Stimulated activated naive CD4-positive, alpha-beta T cell (primary cell): ENCODE results near the gene NSRP1.
A peak's percentile ranks its signal among the peaks of the same experiment; 100 is the strongest.
"Not testable (repeated sequence)": the region's sequence is repeated elsewhere in the genome, so short reads cannot be mapped to it uniquely, and the experiment has no call there.

ENCODE experiments used
- DNase-seq, 6 experiments: peaks; one replicate each; lab custom pipeline; 2025; lab: John Stamatoyannopoulos, UW

Gene NSRP1

GRCh38 chr17:30116661-30117551, at the start of gene NSRP1:
NSRP1 (plus strand) TSS chr17:30116816; CDS start chr17:30116844, 28 bp downstream.
- peak; percentile 78 to 90 (median 86) for DNase-seq

- DNase-seq: no peak
Observed at GRCh38 chr17:30068465-30068864, 48.2 kb upstream of the NSRP1 start.

- DNase-seq: no peak
Observed at GRCh38 chr17:30074254-30074653, 42.4 kb upstream of the NSRP1 start.

- no peak for DNase-seq
Observed at GRCh38 chr17:30074730-30075129, 41.9 kb upstream of the NSRP1 start.

- no peak for DNase-seq
Observed at GRCh38 chr17:30082773-30083172, 33.8 kb upstream of the NSRP1 start.

GRCh38 chr17:30084788-30085187, 31.8 kb upstream of the NSRP1 start:
- no peak for DNase-seq

- DNase-seq: no peak
Observed at GRCh38 chr17:30086896-30087295, 29.7 kb upstream of the NSRP1 start.

- DNase-seq: not testable (repeated sequence)
Observed at GRCh38 chr17:30087431-30087830, 29.2 kb upstream of the NSRP1 start.

GRCh38 chr17:30091121-30091670, 25.4 kb upstream of the NSRP1 start:
- no peak for DNase-seq

GRCh38 chr17:30091771-30092170, 24.8 kb upstream of the NSRP1 start:
- DNase-seq: no peak

- DNase-seq: no peak
Observed at GRCh38 chr17:30092886-30093285, 23.7 kb upstream of the NSRP1 start.

GRCh38 chr17:30093463-30094147, 23.0 kb upstream of the NSRP1 start:
- DNase-seq: peak in 4 of 6 experiments; percentile 3 to 63 (median 31)

- peak in 2 of 6 experiments; percentile 1 to 3 for DNase-seq
Observed at GRCh38 chr17:30095507-30096244, 20.9 kb upstream of the NSRP1 start.

GRCh38 chr17:30101686-30102390, 14.8 kb upstream of the NSRP1 start:
- no peak for DNase-seq

- no peak for DNase-seq
Observed at GRCh38 chr17:30103921-30104320, 12.7 kb upstream of the NSRP1 start.

- peak in 5 of 6 experiments; percentile 40 to 68 (median 52) for DNase-seq
Observed at GRCh38 chr17:30104575-30105339, 11.9 kb upstream of the NSRP1 start.

GRCh38 chr17:30112794-30113193, 3.8 kb upstream of the NSRP1 start:
- DNase-seq: no peak

GRCh38 chr17:30113213-30113612, 3.4 kb upstream of the NSRP1 start:
- DNase-seq: no peak

- no peak for DNase-seq
Observed at GRCh38 chr17:30116345-30116660, 313 bp upstream of the NSRP1 start.

- DNase-seq: no peak
Observed at GRCh38 chr17:30117675-30118081, 1.1 kb downstream of the NSRP1 start.

GRCh38 chr17:30118635-30119034, 2.0 kb downstream of the NSRP1 start:
- DNase-seq: not testable (repeated sequence)
